ENCODE results near the gene EMP1.

DNA sequence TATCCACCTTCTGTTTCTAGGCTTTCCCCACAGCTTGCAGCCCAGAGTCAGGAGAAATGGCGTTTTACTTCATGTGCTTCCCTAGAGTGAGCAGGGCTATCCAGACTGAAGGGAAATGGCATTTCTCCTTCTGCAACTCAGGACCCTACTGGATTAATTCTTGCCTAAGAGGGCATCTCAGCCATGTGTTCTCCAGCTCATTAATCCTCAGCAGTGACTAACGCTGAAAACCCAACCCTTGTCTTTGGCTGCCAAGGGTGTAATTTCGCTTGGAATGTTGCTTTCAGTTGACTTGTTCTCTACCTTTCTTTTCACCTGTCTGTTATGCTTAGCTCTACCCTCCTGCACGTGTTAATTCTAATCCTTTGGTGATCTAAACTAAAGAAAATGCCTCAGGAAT, 21.0 kb upstream of the EMP1 start:
- TF ChIP-seq HOXB6 (CRISPR knock-in tag; IDR thresholded peaks at IDR 0.05; ENCODE audit: borderline replicate concordance) (no peak), ZNF274 (IDR thresholded peaks at IDR 0.05; ENCODE audit: borderline replicate concordance, low read depth, low read length) (no peak)
